Right lobe of liver (tissue), 4 donors: Measurements from ENCODE around the gene AKR7A2.

ENCODE experiments used
- CTCF ChIP-seq, 4 donors: fragments of 200-600 bp in 3 of 4; fragments of 450-650 bp in 1 of 4; IDR thresholded peaks; one replicate each; pipeline versions ENCODE4 v1.5.1 to v1.8.0; 2016 to 2022; ENCODE audit warnings: antibody characterized with exemption in 4 of 4, mild to moderate bottlenecking in 2 of 4
- POLR2A ChIP-seq: fragments of 450-650 bp; IDR thresholded peaks from one replicate; pipeline ENCODE4 v1.6.1; 2017; ENCODE audit warnings: antibody characterized with exemption, mild to moderate bottlenecking
- donor health status: DM: no; HTN: no; CAD: no.
- donor health status: DM: no; HTN: no; CAD: no.
- donor health status: DM: no; HTN: yes; CAD: no.

GRCh38 chr1:19311503-19311930 is 427 bp downstream of the AKR7A2 start:
- TF ChIP-seq CTCF (IDR thresholded peaks at IDR 0.05) (no peak), POLR2A (no peak)
